ENCODE data around the gene TMEM258. TPM values are rescaled to one million over a fixed set of nuclear protein-coding genes. Genes with fewer than 3 reads are reported as not detected.

Gene TMEM258
- total RNA-seq, 2 experiments from 2014 or later: 191 to 192 TPM

GRCh38 chr11:61779666-61780525 is 12.5 kb downstream of the TMEM258 start:
- no peak overlapping the region for H3K4me3 Mint-ChIP-seq
- H3K27me3 Mint-ChIP-seq: peaks cover 2% of the 10 kb centered on the region
- H3K4me1 Mint-ChIP-seq (ENCODE audit: low read depth): peaks cover 5% of the 10 kb centered on the region
- DNase-seq: no peak
- ChIA-PET POLR2A (interaction anchor here (0.9 to 1.2 kb wide), 2 partner anchors 8 to 13 kb away, joined by 3 read pairs; partner anchors contain the start of genes FEN1 and TMEM258), CTCF (interaction anchor here (0.9 to 1.5 kb wide), 2 partner anchors 46 to 328 kb away, joined by 3 to 4 read pairs; no protein-coding TSS in a partner anchor)
- no peaks in the 10 kb centered on the region for H3K9me3 Mint-ChIP-seq
- peaks cover 8% of the 10 kb centered on the region for H3K36me3 Mint-ChIP-seq
- no peak overlapping the region for H3K27ac Mint-ChIP-seq
- intact Hi-C loops (cut with micrococcal nuclease): no loop called here

GRCh38 chr11:61778920-61779650 is 13.3 kb downstream of the TMEM258 start:
- CTCF ChIA-PET: interaction anchor here (0.9 to 1.1 kb wide), 2 partner anchors 30 to 329 kb away, joined by 3 read pairs; no protein-coding TSS in a partner anchor
- H3K27me3 Mint-ChIP-seq: peaks cover 2% of the 10 kb centered on the region
- H3K4me1 Mint-ChIP-seq (ENCODE audit: low read depth): peaks cover 5% of the 10 kb centered on the region
- POLR2A ChIA-PET: interaction anchor here (0.9 kb wide), 1 partner anchor 9 kb away, joined by 3 read pairs; no protein-coding TSS in a partner anchor
- no peak overlapping the region for H3K4me3 Mint-ChIP-seq
- no peak overlapping the region for H3K27ac Mint-ChIP-seq
- no peaks in the 10 kb centered on the region for H3K9me3 Mint-ChIP-seq
- DNase-seq: no peak
- intact Hi-C loops (cut with micrococcal nuclease): no loop called here
- peaks cover 3% of the 10 kb centered on the region for H3K36me3 Mint-ChIP-seq

- H3K27ac Mint-ChIP-seq: no peak overlapping the region
- H3K4me1 Mint-ChIP-seq (ENCODE audit: low read depth): peaks cover 5% of the 10 kb centered on the region
- no peaks in the 10 kb centered on the region for H3K36me3 Mint-ChIP-seq
- H3K27me3 Mint-ChIP-seq: peaks cover 2% of the 10 kb centered on the region
- no peaks in the 10 kb centered on the region for H3K9me3 Mint-ChIP-seq
- peak overlapping the region; percentile 5 for H3K4me3 Mint-ChIP-seq
- intact Hi-C loops (cut with micrococcal nuclease): no loop called here
- ChIA-PET POLR2A (no interaction called here), CTCF (interaction anchor here (1.1 to 1.9 kb wide), 2 partner anchors 9 to 29 kb away, joined by 3 to 8 read pairs; no protein-coding TSS in a partner anchor)
- no peak for DNase-seq
These were observed 14.0 kb downstream of the TMEM258 start for GRCh38 chr11:61778357-61778886.

GRCh38 chr11:61777234-61778090 is 14.9 kb downstream of the TMEM258 start:
- H3K36me3 Mint-ChIP-seq: no peaks in the 10 kb centered on the region
- POLR2A ChIA-PET: interaction anchor here (0.7 kb wide), 1 partner anchor 10 kb away, joined by 3 read pairs; no protein-coding TSS in a partner anchor
- intact Hi-C loops (cut with micrococcal nuclease): loop anchor here (2.0 kb wide), 1 partner anchor 21 kb away; no protein-coding TSS in a partner anchor

GRCh38 chr11:61776561-61777075 is 15.8 kb downstream of the TMEM258 start:
- Mint-ChIP-seq H3K27me3 (peaks cover 2% of the 10 kb centered on the region), H3K4me3 (peak overlapping the region; percentile 39), H3K36me3 (no peaks in the 10 kb centered on the region), H3K27ac (no peak overlapping the region), H3K4me1 (ENCODE audit: low read depth) (peaks cover 9% of the 10 kb centered on the region), H3K9me3 (no peaks in the 10 kb centered on the region)
- POLR2A ChIA-PET: interaction anchor here (0.7 kb wide), 1 partner anchor 9 kb away, joined by 3 read pairs; no protein-coding TSS in a partner anchor
- CTCF ChIA-PET: interaction anchor here (0.7 to 1.9 kb wide), 4 partner anchors 9 to 27 kb away, joined by 3 to 8 read pairs (median 4); no protein-coding TSS in a partner anchor
- DNase-seq: peak; percentile 81
- intact Hi-C loops (cut with micrococcal nuclease): loop anchor here (2.0 kb wide), 1 partner anchor 20 kb away; no protein-coding TSS in a partner anchor

More at GRCh38 chr11:61777234-61778090, 14.9 kb downstream of the TMEM258 start:
- DNase-seq: peak; percentile 65
- H3K4me3 Mint-ChIP-seq: peak overlapping the region; percentile 8
- H3K27me3 Mint-ChIP-seq: peaks cover 2% of the 10 kb centered on the region
- no peaks in the 10 kb centered on the region for H3K9me3 Mint-ChIP-seq
- peaks cover 8% of the 10 kb centered on the region for H3K4me1 Mint-ChIP-seq (ENCODE audit: low read depth)
- CTCF ChIA-PET: interaction anchor here (0.7 to 1.9 kb wide), 3 partner anchors 10 to 20 kb away, joined by 3 to 8 read pairs (median 5); no protein-coding TSS in a partner anchor
- no peak overlapping the region for H3K27ac Mint-ChIP-seq

GRCh38 chr11:61775606-61776554 is 16.5 kb downstream of the TMEM258 start:
- H3K4me1 Mint-ChIP-seq (ENCODE audit: low read depth): peaks cover 9% of the 10 kb centered on the region
- no peak for DNase-seq
- H3K36me3 Mint-ChIP-seq: no peaks in the 10 kb centered on the region
- H3K27ac Mint-ChIP-seq: no peak overlapping the region
- no peaks in the 10 kb centered on the region for H3K9me3 Mint-ChIP-seq
- H3K4me3 Mint-ChIP-seq: no peak overlapping the region
- CTCF ChIA-PET: interaction anchor here (0.6 to 1.9 kb wide), 8 partner anchors 9 to 54 kb away, joined by 3 to 10 read pairs (median 4); no protein-coding TSS in a partner anchor
- intact Hi-C loops (cut with micrococcal nuclease): loop anchor here (2.0 kb wide), 1 partner anchor 19 kb away; no protein-coding TSS in a partner anchor
- POLR2A ChIA-PET: no interaction called here
- peaks cover 2% of the 10 kb centered on the region for H3K27me3 Mint-ChIP-seq

GRCh38 chr11:61775106-61775505 is 17.3 kb downstream of the TMEM258 start:
- ChIA-PET CTCF (interaction anchor here (0.6 to 1.7 kb wide), 7 partner anchors 8 to 53 kb away, joined by 3 to 10 read pairs (median 4); no protein-coding TSS in a partner anchor), POLR2A (no interaction called here)
- H3K9me3 Mint-ChIP-seq: no peaks in the 10 kb centered on the region
- H3K4me1 Mint-ChIP-seq (ENCODE audit: low read depth): peaks cover 9% of the 10 kb centered on the region
- no peak overlapping the region for H3K27ac Mint-ChIP-seq
- no peak for DNase-seq
- H3K36me3 Mint-ChIP-seq: no peaks in the 10 kb centered on the region
- no peak overlapping the region for H3K4me3 Mint-ChIP-seq
- peaks cover 2% of the 10 kb centered on the region for H3K27me3 Mint-ChIP-seq
- intact Hi-C loops (cut with micrococcal nuclease): no loop called here

GRCh38 chr11:61774411-61774810 is 18.0 kb downstream of the TMEM258 start:
- no peak for DNase-seq
- ChIA-PET CTCF (interaction anchor here (1.7 kb wide), 1 partner anchor 8 kb away, joined by 4 read pairs; no protein-coding TSS in a partner anchor), POLR2A (no interaction called here)
- intact Hi-C loops (cut with micrococcal nuclease): no loop called here
- Mint-ChIP-seq H3K4me3 (no peak overlapping the region), H3K27ac (no peak overlapping the region), H3K27me3 (peaks cover 2% of the 10 kb centered on the region), H3K9me3 (no peaks in the 10 kb centered on the region), H3K36me3 (no peaks in the 10 kb centered on the region), H3K4me1 (ENCODE audit: low read depth) (peaks cover 9% of the 10 kb centered on the region)

GRCh38 chr11:61773809-61774208 is 18.6 kb downstream of the TMEM258 start:
- no peak for DNase-seq
- H3K4me3 Mint-ChIP-seq: no peak overlapping the region
- H3K9me3 Mint-ChIP-seq: no peaks in the 10 kb centered on the region
- H3K4me1 Mint-ChIP-seq (ENCODE audit: low read depth): peaks cover 9% of the 10 kb centered on the region
- intact Hi-C loops (cut with micrococcal nuclease): no loop called here
- ChIA-PET POLR2A (no interaction called here), CTCF (no interaction called here)
- no peaks in the 10 kb centered on the region for H3K36me3 Mint-ChIP-seq
- no peak overlapping the region for H3K27ac Mint-ChIP-seq
- peaks cover 2% of the 10 kb centered on the region for H3K27me3 Mint-ChIP-seq

GRCh38 chr11:61773356-61773755 is 19.0 kb downstream of the TMEM258 start:
- DNase-seq: no peak
- Mint-ChIP-seq H3K27ac (no peak overlapping the region), H3K27me3 (peaks cover 2% of the 10 kb centered on the region), H3K9me3 (no peaks in the 10 kb centered on the region), H3K4me3 (no peak overlapping the region), H3K36me3 (no peaks in the 10 kb centered on the region), H3K4me1 (ENCODE audit: low read depth) (peaks cover 9% of the 10 kb centered on the region)
- intact Hi-C loops (cut with micrococcal nuclease): no loop called here
- ChIA-PET CTCF (no interaction called here), POLR2A (no interaction called here)
